H1 (cell line): ENCODE data around the gene ZRANB1. TPM values are rescaled to one million over a fixed set of nuclear protein-coding genes. Genes with fewer than 3 reads are reported as not detected.

Experiments used
- ATF2 ChIP-seq: IDR thresholded peaks from 2 replicates; pipeline ENCODE4 v1.6.1; 2012; ENCODE audit warnings: low read length, inconsistent platforms
- CBX5 ChIP-seq: fragments of 300-800, 300-1000 bp; sonication (generic); IDR thresholded peaks from 2 replicates; pipeline ENCODE4 v1.7.1; 2016; ENCODE audit warnings: antibody characterized with exemption, low read length, low read depth
- CHD7 ChIP-seq: fragments of 300-600 bp; sonication (generic); IDR thresholded peaks from 2 replicates; pipeline ENCODE4 v1.7.1; 2012; ENCODE audit warnings: low read length, moderate library complexity, mild to moderate bottlenecking, inconsistent platforms; ENCODE audit not compliant: insufficient replicate concordance
- CTBP2 ChIP-seq: IDR thresholded peaks from 2 replicates; pipeline ENCODE4 v1.7.0; 2011; ENCODE audit warnings: borderline replicate concordance, mild to moderate bottlenecking, moderate library complexity, mixed read lengths, low read length; ENCODE audit not compliant: insufficient read depth, insufficient read length
- KDM1A ChIP-seq: fragments of 200-600, 300-600 bp; sonication (generic); IDR thresholded peaks from 2 replicates; pipeline ENCODE4 v1.7.1; 2016; ENCODE audit warnings: mild to moderate bottlenecking, low read length, borderline replicate concordance
- NRF1 ChIP-seq: IDR thresholded peaks from 2 replicates; pipeline ENCODE4 v1.6.1; 2011; ENCODE audit warnings: mild to moderate bottlenecking, low read depth, low read length, improper control_type of control experiment
- TEAD4 ChIP-seq: IDR thresholded peaks from 2 replicates; pipeline ENCODE4 v1.6.1; 2012; ENCODE audit warnings: low read depth, low read length, inconsistent platforms, mixed read lengths
- polyA plus RNA-seq, 7 experiments: library from polyadenylated mRNA; depleted of rRNA in 3 of 7; stranded (reverse) in 5 of 7; unstranded in 2 of 7; fragments of >200 nt in 5 of 7; fragments of 200-250 nt in 2 of 7; gene quantifications; 1 replicate in 5 of 7; 2 replicates in 1 of 7; 4 replicates in 1 of 7; pipeline versions ENCODE4 v1.2.1 to v1.2.3, GENCODE V29; 2011 to 2013; ENCODE audit warnings: missing spikeins in 2 of 7, mixed read lengths in 2 of 7
- total RNA-seq: library from RNA; stranded (reverse); fragmentation: NEBNext Ultra II Directional; extraction: Animal tissue kit (Norgen Biotek cat#: 25700); gene quantifications from 2 replicates; pipeline ENCODE4 v1.2.1, GENCODE V29; 2021

Gene ZRANB1
- total and polyA plus RNA-seq, 2 of the 8 experiments (the other 6 are each of a cell fraction or from before 2014, with no cell fraction given), result 6.1 to 19.9 TPM

DNA sequence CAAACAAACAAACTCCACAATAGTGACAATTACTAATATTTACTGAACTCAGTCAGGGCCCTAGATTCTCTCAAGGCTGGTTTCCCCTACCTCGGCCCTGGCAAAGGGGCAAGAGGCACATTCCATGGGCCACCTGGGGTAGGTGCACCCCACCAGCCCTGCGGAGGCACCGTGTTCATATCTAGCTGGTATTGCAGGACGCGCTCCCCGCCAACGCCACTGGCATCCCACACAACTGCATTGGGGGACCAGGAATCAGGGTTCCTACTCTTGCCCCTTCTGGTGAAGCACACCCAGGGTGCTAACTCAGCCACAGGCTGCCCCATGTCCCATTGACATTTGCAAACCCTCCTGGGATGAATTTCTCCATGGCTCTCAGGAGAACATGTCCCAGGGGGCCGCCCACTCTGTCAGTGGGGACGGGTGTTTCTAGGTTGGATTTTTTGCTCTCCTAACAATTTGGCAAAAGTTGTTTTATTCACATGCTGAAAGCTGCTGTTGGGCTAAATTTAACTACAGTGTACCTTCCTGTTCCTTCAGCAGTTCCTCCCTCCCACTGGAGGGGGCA is 76.7 kb downstream of the ZRANB1 start (continued):
- TF ChIP-seq CHD7 (no peak), CTBP2 (no peak), KDM1A (no peak), TEAD4 (no peak), ATF2 (no peak), NRF1 (no peak), CBX5 (no peak)
